Stomach smooth muscle (tissue), 2 donors: ENCODE results near the gene RNF123.
"Not testable (repeated sequence)": the region's sequence is repeated elsewhere in the genome, so short reads cannot be mapped to it uniquely, and the experiment has no call there.

Experiments
- H3K27ac ChIP-seq: one replicate; pipeline ENCODE4 v1.7.0; 2013; ENCODE audit warnings: mild to moderate bottlenecking, low read length, inconsistent platforms
- H3K27me3 ChIP-seq, 2 donors: one replicate each; pipeline ENCODE4 v1.7.0; 2013; ENCODE audit warnings: low read length in 2 of 2; ENCODE audit not compliant: insufficient read depth in 2 of 2, control insufficient read depth in 1 of 2
- H3K36me3 ChIP-seq, 2 donors: one replicate each; pipeline ENCODE4 v1.7.0; 2013; ENCODE audit warnings: low read length in 2 of 2; ENCODE audit not compliant: control insufficient read depth in 2 of 2, insufficient read depth in 2 of 2
- H3K4me1 ChIP-seq: one replicate; pipeline ENCODE4 v1.7.0; 2013; ENCODE audit warnings: low read length; ENCODE audit not compliant: control insufficient read depth, insufficient read depth
- H3K4me3 ChIP-seq, 2 donors: one replicate each; pipeline ENCODE4 v1.7.0; 2013; ENCODE audit warnings: low read length in 2 of 2
- H3K9ac ChIP-seq, 2 donors: one replicate each; pipeline ENCODE4 v1.7.0; 2013; ENCODE audit warnings: low read length in 2 of 2, mild to moderate bottlenecking in 1 of 2
- H3K9me3 ChIP-seq, 2 donors: one replicate each; pipeline ENCODE4 v1.7.0; 2013; ENCODE audit warnings: low read length in 2 of 2; ENCODE audit not compliant: control insufficient read depth in 2 of 2
- donor health status: healthy.
- donor health status: Pancreatic carcinoma.

Gene RNF123

GRCh38 chr3:49681543-49681942 lies 7.8 kb upstream of the RNF123 start:
- H3K4me1 ChIP-seq: peaks cover 4% of the 10 kb centered on the region
- no peak overlapping the region for H3K4me3 ChIP-seq
- no peak overlapping the region for H3K27ac ChIP-seq
- peaks cover 0 to 2% of the 10 kb centered on the region in 2 donors for H3K27me3 ChIP-seq
- H3K9me3 ChIP-seq: no peaks in the 10 kb centered on the region
- peaks cover 61 to 69% of the 10 kb centered on the region in 2 donors for H3K36me3 ChIP-seq
- no peak overlapping the region for H3K9ac ChIP-seq

GRCh38 chr3:49683162-49683561 lies 6.2 kb upstream of the RNF123 start:
- H3K27ac ChIP-seq: no peak overlapping the region
- no peak overlapping the region for H3K9ac ChIP-seq
- peaks cover 8% of the 10 kb centered on the region for H3K4me1 ChIP-seq
- H3K36me3 ChIP-seq: peaks cover 47 to 54% of the 10 kb centered on the region in 2 donors
- H3K9me3 ChIP-seq: no peaks in the 10 kb centered on the region
- H3K4me3 ChIP-seq: no peak overlapping the region
- peaks cover 5 to 9% of the 10 kb centered on the region in 2 donors for H3K27me3 ChIP-seq

GRCh38 chr3:49684453-49684852 lies 4.9 kb upstream of the RNF123 start:
- H3K27ac ChIP-seq, H3K9ac ChIP-seq, H3K27me3 ChIP-seq, H3K9me3 ChIP-seq, H3K4me3 ChIP-seq: not testable (repeated sequence)
- Histone ChIP-seq H3K36me3 (peaks cover 35 to 41% of the 10 kb centered on the region in 2 donors), H3K4me1 (peaks cover 15% of the 10 kb centered on the region)

- not testable (repeated sequence) for H3K9me3 ChIP-seq, H3K4me3 ChIP-seq, H3K9ac ChIP-seq, H3K27ac ChIP-seq, H3K27me3 ChIP-seq
- Histone ChIP-seq H3K4me1 (peaks cover 15% of the 10 kb centered on the region), H3K36me3 (peaks cover 29 to 36% of the 10 kb centered on the region in 2 donors)
These were observed 4.3 kb upstream of the RNF123 start for GRCh38 chr3:49685103-49685502.

- H3K27ac ChIP-seq, H3K9me3 ChIP-seq, H3K9ac ChIP-seq, H3K27me3 ChIP-seq, H3K4me3 ChIP-seq: not testable (repeated sequence)
- peaks cover 22 to 28% of the 10 kb centered on the region in 2 donors for H3K36me3 ChIP-seq
- peaks cover 22% of the 10 kb centered on the region for H3K4me1 ChIP-seq
These were observed 3.5 kb upstream of the RNF123 start for GRCh38 chr3:49685846-49686245.

GRCh38 chr3:49686346-49686745 lies 3.0 kb upstream of the RNF123 start:
- not testable (repeated sequence) for H3K27ac ChIP-seq, H3K9me3 ChIP-seq, H3K9ac ChIP-seq, H3K27me3 ChIP-seq
- Histone ChIP-seq H3K4me3 (peak overlapping the region in 1 of 2 donors; percentile 35), H3K4me1 (peaks cover 26% of the 10 kb centered on the region), H3K36me3 (peaks cover 21 to 24% of the 10 kb centered on the region in 2 donors)

- not testable (repeated sequence) for H3K9ac ChIP-seq, H3K27ac ChIP-seq, H3K27me3 ChIP-seq, H3K9me3 ChIP-seq
- Histone ChIP-seq H3K4me3 (peak overlapping the region in 1 of 2 donors; percentile 35), H3K36me3 (peaks cover 16 to 18% of the 10 kb centered on the region in 2 donors), H3K4me1 (peaks cover 26% of the 10 kb centered on the region)
These were observed 2.5 kb upstream of the RNF123 start for GRCh38 chr3:49686769-49687423.

GRCh38 chr3:49687424-49687795 lies 1.9 kb upstream of the RNF123 start:
- H3K9ac ChIP-seq, H3K9me3 ChIP-seq, H3K27me3 ChIP-seq, H3K4me3 ChIP-seq, H3K27ac ChIP-seq: not testable (repeated sequence)
- peaks cover 26% of the 10 kb centered on the region for H3K4me1 ChIP-seq
- H3K36me3 ChIP-seq: peaks cover 11 to 13% of the 10 kb centered on the region in 2 donors

- H3K36me3 ChIP-seq, H3K9me3 ChIP-seq, H3K27me3 ChIP-seq, H3K27ac ChIP-seq: not testable (repeated sequence)
- Histone ChIP-seq H3K4me3 (peak overlapping the region; percentile 81 to 96), H3K9ac (peak overlapping the region; percentile 85 to 93), H3K4me1 (peaks cover 26% of the 10 kb centered on the region)
These were observed 865 bp upstream of the RNF123 start for GRCh38 chr3:49688338-49689045.

GRCh38 chr3:49689908-49690624 lies 709 bp downstream of the RNF123 start:
- not testable (repeated sequence) for H3K9me3 ChIP-seq, H3K36me3 ChIP-seq, H3K27me3 ChIP-seq
- Histone ChIP-seq H3K9ac (peak overlapping the region; percentile 85 to 93), H3K4me3 (peak overlapping the region; percentile 81 to 96), H3K4me1 (peaks cover 26% of the 10 kb centered on the region), H3K27ac (peak overlapping the region; percentile 46)
